Erythroblast (primary cell): ENCODE data around the gene SLC16A12.

Experiments used
- GATA1 ChIP-seq: IDR thresholded peaks from 2 replicates; pipeline ENCODE4 v1.6.1; 2011; ENCODE audit warnings: low read depth, mild to moderate bottlenecking, control low read depth, low read length, moderate library complexity
- POLR2A ChIP-seq: IDR thresholded peaks from 2 replicates; pipeline ENCODE4 v1.6.1; 2011; ENCODE audit warnings: mild to moderate bottlenecking, low read length

- TF ChIP-seq POLR2A (no peak), GATA1 (no peak)
Measured at GRCh38 chr10:89481662-89482061, 53.7 kb downstream of the SLC16A12 start.
